ENCODE data around the gene DSG2. TPM values are rescaled to one million over a fixed set of nuclear protein-coding genes. Genes with fewer than 3 reads are reported as not detected.

DSG2 gene
- total RNA-seq, 1 experiment from 2014 or later: 30.0 TPM

GRCh38 chr18:31555971-31556747 is 58.2 kb downstream of the DSG2 start:
- peak; percentile 69 for DNase-seq (ENCODE audit: low read depth)

- no peak for DNase-seq (ENCODE audit: low read depth)
These were observed 59.5 kb downstream of the DSG2 start for GRCh38 chr18:31557446-31557845.

GRCh38 chr18:31558567-31558966 is 60.6 kb downstream of the DSG2 start:
- no peak for DNase-seq (ENCODE audit: low read depth)

- no peak for DNase-seq (ENCODE audit: low read depth)
These were observed 64.7 kb downstream of the DSG2 start for GRCh38 chr18:31562726-31563125.

GRCh38 chr18:31563778-31564177 is 65.8 kb downstream of the DSG2 start:
- no peak for DNase-seq (ENCODE audit: low read depth)

GRCh38 chr18:31565345-31565744 is 67.4 kb downstream of the DSG2 start:
- no peak for DNase-seq (ENCODE audit: low read depth)

GRCh38 chr18:31565782-31566512 is 68.0 kb downstream of the DSG2 start:
- no peak for DNase-seq (ENCODE audit: low read depth)

- DNase-seq (ENCODE audit: low read depth): peak; percentile 14
These were observed 68.8 kb downstream of the DSG2 start for GRCh38 chr18:31566576-31567306.

- no peak for DNase-seq (ENCODE audit: low read depth)
These were observed 74.4 kb downstream of the DSG2 start for GRCh38 chr18:31572368-31572767.

GRCh38 chr18:31573051-31573450 is 75.1 kb downstream of the DSG2 start:
- no peak for DNase-seq (ENCODE audit: low read depth)

- no peak for DNase-seq (ENCODE audit: low read depth)
These were observed 76.4 kb downstream of the DSG2 start for GRCh38 chr18:31574359-31574758.

- DNase-seq (ENCODE audit: low read depth): no peak
These were observed 77.7 kb downstream of the DSG2 start for GRCh38 chr18:31575515-31576257.

GRCh38 chr18:31576670-31577069 is 78.7 kb downstream of the DSG2 start:
- DNase-seq (ENCODE audit: low read depth): no peak

GRCh38 chr18:31577195-31577594 is 79.2 kb downstream of the DSG2 start:
- no peak for DNase-seq (ENCODE audit: low read depth)

GRCh38 chr18:31578126-31578525 is 80.1 kb downstream of the DSG2 start:
- no peak for DNase-seq (ENCODE audit: low read depth)

- no peak for DNase-seq (ENCODE audit: low read depth)
These were observed 81.4 kb downstream of the DSG2 start for GRCh38 chr18:31579375-31579774.

- peak; percentile 67 for DNase-seq (ENCODE audit: low read depth)
These were observed 83.7 kb downstream of the DSG2 start for GRCh38 chr18:31581498-31582197.

GRCh38 chr18:31583185-31583854 is 85.3 kb downstream of the DSG2 start:
- DNase-seq (ENCODE audit: low read depth): no peak

- DNase-seq (ENCODE audit: low read depth): no peak
These were observed 88.0 kb downstream of the DSG2 start for GRCh38 chr18:31585991-31586390.

- DNase-seq (ENCODE audit: low read depth): no peak
These were observed 88.6 kb downstream of the DSG2 start for GRCh38 chr18:31586616-31587015.
